ENCODE results near the gene RANBP3.

GRCh38 chr19:5915782-5916165 lies 62.2 kb downstream of the RANBP3 start:
- TF ChIP-seq CTCF (IDR thresholded peaks at IDR 0.05) = no peak
- TF ChIP-seq POLR2A (IDR thresholded peaks at IDR 0.05) = no peak
